Endothelial cell of umbilical vein (primary cell): Measurements from ENCODE around the gene FAM118A. TPM values are rescaled to one million over a fixed set of nuclear protein-coding genes. Genes with fewer than 3 reads are reported as not detected.

Source experiments
- BruUV-seq: library from RNA; stranded (reverse); fragments of 400-500 nt; replicated peaks from 2 replicates; lab custom pipeline; 2021; lab: Mats Ljungman, UMichigan
- CTCF ChIA-PET: fragments of 300-600, 350-600 bp; sonication (Branson Sonifier 250); formaldehyde crosslinking; loops from one replicate; lab custom pipeline; 2021; ENCODE audit warnings: antibody characterized with exemption, inconsistent platforms; lab: Charles Lee
- POLR2A ChIA-PET: fragments of 300-600, 350-600 bp; sonication (Branson Sonifier 250); formaldehyde crosslinking; loops from one replicate; lab custom pipeline; 2021; ENCODE audit warnings: antibody characterized with exemption, inconsistent platforms; lab: Charles Lee
- DNase-seq: peaks from one replicate; pipeline ENCODE4 v3.0.0-alpha.2; 2011; ENCODE audit warnings: low read depth, low spot score
- FAIRE-seq: peaks from 2 replicates; lab custom pipeline; 2011; peaks lifted over from hg19 to GRCh38; lab: Jason Lieb, UNC
- H2AFZ ChIP-seq: 2 replicates; pipeline ENCODE4 v1.6.0; 2012; ENCODE audit warnings: low read depth, low read length, control low read depth, inconsistent platforms
- H3K27ac ChIP-seq: 2 replicates; pipeline ENCODE4 v1.5.1; 2011; ENCODE audit warnings: low read depth, mild to moderate bottlenecking, control low read depth, low read length, moderate library complexity; ENCODE audit not compliant: insufficient read depth
- H3K27me3 ChIP-seq, 2 experiments: 2 replicates each; pipeline versions ENCODE4 v1.6.0 to v1.6.1; 2011; ENCODE audit warnings: low read length in 2 of 2, mixed read lengths in 1 of 2; ENCODE audit not compliant: control insufficient read depth in 2 of 2, insufficient read depth in 2 of 2
- H3K36me3 ChIP-seq, 2 experiments: 2 replicates in 1 of 2; 3 replicates in 1 of 2; pipeline ENCODE4 v1.5.1; 2011; ENCODE audit warnings: low read length in 2 of 2, mild to moderate bottlenecking in 1 of 2, moderate library complexity in 1 of 2; ENCODE audit not compliant: control insufficient read depth in 2 of 2, insufficient read depth in 2 of 2; ENCODE audit errors: extremely low read depth in 1 of 2
- H3K4me1 ChIP-seq: 3 replicates; pipeline ENCODE4 v1.5.1; 2011; ENCODE audit warnings: mild to moderate bottlenecking, low read length; ENCODE audit not compliant: control insufficient read depth, insufficient read depth; ENCODE audit errors: extremely low read depth
- H3K4me2 ChIP-seq: 2 replicates; pipeline ENCODE4 v1.6.1; 2011; ENCODE audit warnings: low read length, control low read depth, mixed read lengths; ENCODE audit not compliant: insufficient read depth
- H3K4me3 ChIP-seq, 3 experiments: fragments of 200-600 bp in 1 of 3; sonication (generic), shearing (Covaris generic) in 1 of 3; replicated peaks in 1 of 3; 2 replicates each; pipeline ENCODE4 v1.5.1; 2011 to 2016; ENCODE audit warnings: control low read depth in 3 of 3, low read length in 3 of 3, mild to moderate bottlenecking in 2 of 3, inconsistent platforms in 1 of 3, low read depth in 1 of 3, moderate library complexity in 1 of 3; ENCODE audit not compliant: insufficient read depth in 1 of 3
- H3K79me2 ChIP-seq: 2 replicates; pipeline ENCODE4 v1.6.0; 2012; ENCODE audit warnings: low read length, inconsistent platforms; ENCODE audit not compliant: control insufficient read depth, insufficient read depth
- H3K9ac ChIP-seq: replicated peaks from 2 replicates; pipeline ENCODE3; 2011; ENCODE audit warnings: low read length, control low read depth; ENCODE audit not compliant: insufficient read depth; ENCODE audit errors: extremely low read depth
- H3K9me1 ChIP-seq: replicated peaks from 3 replicates; pipeline ENCODE4 v1.6.0; 2011; ENCODE audit warnings: mild to moderate bottlenecking, low read length; ENCODE audit not compliant: control insufficient read depth, insufficient read depth; ENCODE audit errors: extremely low read depth
- H3K9me3 ChIP-seq: replicated peaks from 2 replicates; pipeline ENCODE4 v1.5.1; 2012; ENCODE audit warnings: low read length, inconsistent platforms; ENCODE audit not compliant: control insufficient read depth, insufficient read depth
- H4K20me1 ChIP-seq: replicated peaks from 2 replicates; pipeline ENCODE3; 2011; ENCODE audit warnings: mild to moderate bottlenecking, low read length; ENCODE audit not compliant: control insufficient read depth, insufficient read depth; ENCODE audit errors: extremely low read depth
- EZH2 ChIP-seq: IDR thresholded peaks from 2 replicates; pipeline ENCODE4 v1.6.1; 2012; ENCODE audit warnings: borderline replicate concordance, low read depth, mild to moderate bottlenecking, moderate library complexity, low read length, inconsistent platforms; ENCODE audit not compliant: severe bottlenecking
- FOS ChIP-seq: IDR thresholded peaks from 2 replicates; pipeline ENCODE4 v1.6.1; 2011; ENCODE audit warnings: mild to moderate bottlenecking, low read length, moderate library complexity, borderline replicate concordance; ENCODE audit not compliant: insufficient read depth
- GATA2 ChIP-seq: IDR thresholded peaks from 2 replicates; pipeline ENCODE4 v1.7.0; 2011; ENCODE audit warnings: low read depth, mild to moderate bottlenecking, moderate library complexity, mixed read lengths, low read length; ENCODE audit not compliant: insufficient read length, insufficient read depth
- JUN ChIP-seq: IDR thresholded peaks from 2 replicates; pipeline ENCODE4 v1.6.1; 2011; ENCODE audit warnings: borderline replicate concordance, low read depth; ENCODE audit not compliant: insufficient read length, insufficient read depth
- MYC ChIP-seq: IDR thresholded peaks from one replicate; pipeline ENCODE4 v1.6.1; 2011; ENCODE audit warnings: mild to moderate bottlenecking, low read depth, low read length
- POLR2A ChIP-seq: IDR thresholded peaks from 2 replicates; pipeline ENCODE4 v1.6.1; 2012; ENCODE audit warnings: low read depth, mild to moderate bottlenecking, control low read depth, low read length
- POLR2AphosphoS5 ChIP-seq: IDR thresholded peaks from 2 replicates; pipeline ENCODE4 v1.6.1; 2012; ENCODE audit warnings: low read depth, mild to moderate bottlenecking, control low read depth, low read length, moderate library complexity; ENCODE audit not compliant: insufficient read depth
- dilution Hi-C: fragments of 300-500 bp; cut with MboI; formaldehyde crosslinking; loops from one replicate; pipeline ENCODE4 v1.15.0; 2019; ENCODE audit warnings: low sequenced_read_pairs; ENCODE audit not compliant: extremely low pct_ligation_motif_present
- intact Hi-C: fragments of 100-400 bp; cut with micrococcal nuclease; formaldehyde crosslinking; loops from one replicate; pipeline ENCODE4 v1.10.0; 2022
- polyA plus RNA-seq, 4 experiments: library from polyadenylated mRNA; depleted of rRNA in 3 of 4; stranded (reverse) in 3 of 4; unstranded in 1 of 4; fragments of >200 nt; gene quantifications; 2 replicates each; pipeline versions ENCODE4 v1.2.1 to v1.2.3, GENCODE V29; 2011 to 2012; ENCODE audit warnings: missing spikeins in 1 of 4
- total RNA-seq: library from RNA; stranded (reverse); gene quantifications from 2 replicates; pipeline ENCODE4 v1.2.3, GENCODE V29; 2021
- TF ChIP-seq, protein P1 (sequence below): IDR thresholded peaks from 2 replicates; pipeline ENCODE4 v1.6.1; 2011; ENCODE audit not compliant: insufficient read depth, insufficient read length
- TF ChIP-seq, protein P2 (sequence below), 2 donors: IDR thresholded peaks; 1 replicate in 1 of 2; 2 replicates in 1 of 2; pipeline ENCODE4 v1.5.1; 2011; ENCODE audit warnings: low read length in 2 of 2, mild to moderate bottlenecking in 2 of 2, moderate library complexity in 2 of 2, control low read depth in 1 of 2, inconsistent platforms in 1 of 2, low read depth in 1 of 2; ENCODE audit not compliant: insufficient read depth in 1 of 2; ENCODE audit errors: extremely low read depth in 1 of 2

Gene FAM118A
- total and polyA plus RNA-seq, 2 donors (not counting 3 experiments of a cell fraction or from before 2014, with no cell fraction given): 20.2 to 25.6 TPM

DNA sequence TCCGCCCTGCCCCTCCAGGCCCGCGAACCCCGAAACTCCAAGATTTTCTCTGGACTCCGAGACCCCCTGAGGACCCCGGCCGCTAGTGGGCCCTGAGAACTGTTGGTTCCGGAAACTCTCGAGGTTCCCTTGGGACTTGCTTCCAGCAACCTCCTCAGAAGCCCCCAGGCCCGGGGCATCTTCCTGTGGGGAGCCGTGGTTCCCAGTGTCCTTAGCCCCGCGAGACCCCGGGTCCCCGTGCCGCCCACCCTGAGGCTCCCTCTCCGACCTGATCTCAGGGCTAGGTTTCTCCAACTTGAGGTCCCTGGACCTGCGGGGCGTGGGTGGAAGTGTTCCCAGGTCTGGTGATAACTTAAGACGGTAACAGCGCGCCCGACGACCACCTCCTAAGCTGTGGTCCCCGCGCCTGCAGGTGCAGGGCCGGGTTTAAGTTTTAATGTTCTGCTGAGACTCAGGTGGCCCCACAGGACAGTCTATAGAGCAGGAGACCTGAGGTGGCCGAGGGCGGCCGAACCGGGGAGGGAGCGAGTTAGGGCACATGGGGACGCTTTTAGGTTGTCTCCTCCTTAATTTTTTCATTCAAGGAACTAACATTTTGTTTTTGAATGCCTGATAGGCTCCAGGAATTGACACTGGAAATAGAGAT is 720 bp downstream of the FAM118A start:
- intact Hi-C loops: loop anchor here (10.0 kb wide), 1 partner anchor 1286 kb away; the partner anchor contains the start of gene PARVB
- peak; percentile 21 for DNase-seq

More for the DNA sequence above, 720 bp downstream of the FAM118A start:
- H3K4me3 ChIP-seq: peak overlapping the region; percentile 74 to 98 (median 97)
- H3K9ac ChIP-seq: peak overlapping the region; percentile 83
- H3K4me1 ChIP-seq: peaks cover 24% of the 10 kb centered on the region
- FAIRE-seq: no peak
- ChIA-PET CTCF (interaction anchor here (1.0 kb wide), 1 partner anchor 104 kb away, joined by 3 read pairs; no protein-coding TSS in a partner anchor), POLR2A (no interaction called here)
- no peaks in the 10 kb centered on the region for H3K27me3 ChIP-seq
- dilution Hi-C loops: no loop called here
- no peaks in the 10 kb centered on the region for H3K9me3 ChIP-seq
- peak overlapping the region; percentile 66 for H3K27ac ChIP-seq
- no peaks in the 10 kb centered on the region for H3K9me1 ChIP-seq
- H2AFZ ChIP-seq: peak overlapping the region; percentile 76
- TF ChIP-seq POLR2AphosphoS5 (no peak), GATA2 (no peak), JUN (no peak), EZH2 (no peak), FOS (no peak), MYC (no peak), POLR2A (no peak)
- TF ChIP-seq, protein P1, sequence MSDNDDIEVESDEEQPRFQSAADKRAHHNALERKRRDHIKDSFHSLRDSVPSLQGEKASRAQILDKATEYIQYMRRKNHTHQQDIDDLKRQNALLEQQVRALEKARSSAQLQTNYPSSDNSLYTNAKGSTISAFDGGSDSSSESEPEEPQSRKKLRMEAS: no peak
- TF ChIP-seq, protein P2, sequence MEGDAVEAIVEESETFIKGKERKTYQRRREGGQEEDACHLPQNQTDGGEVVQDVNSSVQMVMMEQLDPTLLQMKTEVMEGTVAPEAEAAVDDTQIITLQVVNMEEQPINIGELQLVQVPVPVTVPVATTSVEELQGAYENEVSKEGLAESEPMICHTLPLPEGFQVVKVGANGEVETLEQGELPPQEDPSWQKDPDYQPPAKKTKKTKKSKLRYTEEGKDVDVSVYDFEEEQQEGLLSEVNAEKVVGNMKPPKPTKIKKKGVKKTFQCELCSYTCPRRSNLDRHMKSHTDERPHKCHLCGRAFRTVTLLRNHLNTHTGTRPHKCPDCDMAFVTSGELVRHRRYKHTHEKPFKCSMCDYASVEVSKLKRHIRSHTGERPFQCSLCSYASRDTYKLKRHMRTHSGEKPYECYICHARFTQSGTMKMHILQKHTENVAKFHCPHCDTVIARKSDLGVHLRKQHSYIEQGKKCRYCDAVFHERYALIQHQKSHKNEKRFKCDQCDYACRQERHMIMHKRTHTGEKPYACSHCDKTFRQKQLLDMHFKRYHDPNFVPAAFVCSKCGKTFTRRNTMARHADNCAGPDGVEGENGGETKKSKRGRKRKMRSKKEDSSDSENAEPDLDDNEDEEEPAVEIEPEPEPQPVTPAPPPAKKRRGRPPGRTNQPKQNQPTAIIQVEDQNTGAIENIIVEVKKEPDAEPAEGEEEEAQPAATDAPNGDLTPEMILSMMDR (IDR thresholded peaks at IDR 0.05; ENCODE audit: extremely low read depth in 1 of 2, insufficient read depth in 1 of 2, low read depth in 1 of 2, low read length in 2 of 2): no peak
- no peaks in the 10 kb centered on the region for H4K20me1 ChIP-seq
- no peaks in the 10 kb centered on the region for H3K36me3 ChIP-seq
- peaks cover 40% of the 10 kb centered on the region for H3K79me2 ChIP-seq
- TSS peak; percentile 51 for BruUV-seq
- peak overlapping the region; percentile 61 for H3K4me2 ChIP-seq
